Pancreas (tissue), 10 donors: Measurements from ENCODE around the gene CABYR. TPM values are rescaled to one million over a fixed set of nuclear protein-coding genes. Genes with fewer than 3 reads are reported as not detected.
"Not testable (repeated sequence)": the region's sequence is repeated elsewhere in the genome, so short reads cannot be mapped to it uniquely, and the experiment has no call there.

Source experiments
- ATAC-seq, 4 donors: fragments of 200-7000 bp; cut with Tn5 transposase; one replicate each; pipeline versions ENCODE4 v1.8.0 to v1.9.1; 2020; ENCODE audit warnings: mild to moderate bottlenecking in 4 of 4, moderate library complexity in 4 of 4
- DNase-seq, 6 donors: peaks; one replicate each; pipeline ENCODE4 v3.0.0-alpha.2; 2020
- FAIRE-seq: peaks from 2 replicates; lab custom pipeline; 2012; peaks lifted over from hg19 to GRCh38; lab: Jason Lieb, UNC
- H3K27ac ChIP-seq, 4 donors: fragments of 200-600 bp; sonication (generic); 1 replicate in 3 of 4; 2 replicates in 1 of 4; pipeline versions ENCODE4 v1.5.0 to v1.8.0; 2020
- H3K27me3 ChIP-seq, 4 donors: fragments of 200-600 bp; one replicate each; pipeline ENCODE4 v1.8.0; 2021
- H3K36me3 ChIP-seq, 3 donors: fragments of 200-600 bp; sonication (generic) in 1 of 3; one replicate each; pipeline versions ENCODE4 v1.5.0 to v1.8.0; 2020 to 2021
- H3K4me1 ChIP-seq, 3 donors: fragments of 200-600 bp; one replicate each; pipeline ENCODE4 v1.8.0; 2021
- H3K4me3 ChIP-seq, 4 donors: fragments of 200-600 bp; sonication (generic) in 2 of 4; one replicate each; pipeline versions ENCODE4 v1.5.0 to v1.8.0; 2020 to 2021
- H3K9me3 ChIP-seq, 4 donors: fragments of 200-600 bp; one replicate each; pipeline ENCODE4 v1.8.0; 2021
- CTCF ChIP-seq, 4 donors: fragments of 200-600 bp; sonication (generic) in 3 of 4; IDR thresholded peaks; one replicate each; pipeline versions ENCODE4 v1.5.0 to v1.8.0; 2021; ENCODE audit warnings: antibody characterized with exemption in 4 of 4
- WGBS, 2 donors: extraction: QIAGEN DNeasy Blood & Tissue Kit; methylation state at CpG; one replicate each; pipeline ENCODE4 v1.1.7; 2013; 5-methylcytosine and 5-hydroxymethylcytosine counted together
- intact Hi-C, 3 donors: fragments of 100-400 bp; cut with DNase I; formaldehyde crosslinking; loops; one replicate each; pipeline versions ENCODE4 v1.11.1 to v1.14.2; 2022
- polyA plus RNA-seq, 2 donors: library from polyadenylated mRNA; stranded (reverse); fragments of 200-250 nt; gene quantifications; one replicate each; pipeline ENCODE4 v1.2.3, GENCODE V29; 2013
- total RNA-seq, 6 donors: library from RNA; stranded (reverse); fragmentation: NEBNext Ultra II Directional in 4 of 6; extraction: Animal tissue kit (Norgen Biotek cat#: 25700) in 4 of 6; gene quantifications; one replicate each; pipeline versions ENCODE4 v1.2.1 to v1.2.4, GENCODE V29; 2021 to 2023
- donor health status: healthy with polysubstance abuse.
- donor health status: DM: no; HTN: no; CAD: no; lungs with moderate emphysema.
- donor health status: DM: no; HTN: no; CAD: no.
- donor health status: control.
- donor health status: control.
- donor health status: Bipolar disorder and iron deficiency.
- donor health status: DM: yes; HTN: yes; CAD: no.
- donor health status: DM: no; HTN: no; CAD: no.
- donor health status: DM: no; HTN: no; CAD: no.
- donor health status: DM: yes; HTN: yes; CAD: no.

CABYR gene
- total and polyA plus RNA-seq, 8 donors: 0.20 to 0.78 (median 0.25) TPM; not detected in 1

GRCh38 chr18:24138409-24138788, 463 bp upstream of the CABYR start:
- ATAC-seq (peak; percentile 22 to 40 (median 38)), FAIRE-seq (no peak), DNase-seq (no peak)
- no peaks in the 10 kb centered on the region for H3K4me1 ChIP-seq
- no peaks in the 10 kb centered on the region for H3K9me3 ChIP-seq
- TF ChIP-seq CTCF (IDR thresholded peaks at IDR 0.05): no peak
- H3K4me3 ChIP-seq: peak overlapping the region; percentile 20 to 55 (median 42)
- H3K27ac ChIP-seq: peak overlapping the region in 1 of 4 donors; percentile 25
- intact Hi-C loops: no loop called here
- no peaks in the 10 kb centered on the region for H3K36me3 ChIP-seq
- no peaks in the 10 kb centered on the region for H3K27me3 ChIP-seq
- 31 to 34% methylated on average over 7 of the region's 7 CpGs for WGBS, 2 donors

- no peaks in the 10 kb centered on the region for H3K9me3 ChIP-seq
- intact Hi-C loops: no loop called here
- DNase-seq: no peak
- FAIRE-seq: no peak
- WGBS, 2 donors: 93 to 95% methylated on average over 2 of the region's 2 CpGs
- H3K36me3 ChIP-seq: no peaks in the 10 kb centered on the region
- H3K27ac ChIP-seq: no peak overlapping the region
- H3K4me3 ChIP-seq: no peak overlapping the region
- H3K4me1 ChIP-seq: no peaks in the 10 kb centered on the region
- H3K27me3 ChIP-seq: no peaks in the 10 kb centered on the region
- no peak for ATAC-seq
- TF ChIP-seq CTCF (IDR thresholded peaks at IDR 0.05): no peak
Measured at GRCh38 chr18:24140697-24141096, 1.8 kb downstream of the CABYR start.

GRCh38 chr18:24142376-24142775, 3.5 kb downstream of the CABYR start:
- H3K4me1 ChIP-seq: no peaks in the 10 kb centered on the region
- H3K4me3 ChIP-seq: no peak overlapping the region
- intact Hi-C loops: no loop called here
- no peaks in the 10 kb centered on the region for H3K9me3 ChIP-seq
- DNase-seq (no peak), ATAC-seq (no peak), FAIRE-seq (no peak)
- TF ChIP-seq CTCF (IDR thresholded peaks at IDR 0.05): no peak
- H3K27me3 ChIP-seq: no peaks in the 10 kb centered on the region
- no peak overlapping the region for H3K27ac ChIP-seq
- no peaks in the 10 kb centered on the region for H3K36me3 ChIP-seq

GRCh38 chr18:24149591-24149990, 10.7 kb downstream of the CABYR start:
- H3K4me1 ChIP-seq, H3K36me3 ChIP-seq, H3K9me3 ChIP-seq, FAIRE-seq, ATAC-seq, intact Hi-C loops, H3K27ac ChIP-seq, H3K27me3 ChIP-seq, H3K4me3 ChIP-seq: not testable (repeated sequence)
- 95 to 96% methylated on average over 20 to 28 of the region's 28 CpGs for WGBS, 2 donors
- peak in 1 of 6 donors; percentile 55 for DNase-seq

- 91 to 93% methylated on average over 3 of the region's 3 CpGs for WGBS, 2 donors
- H3K4me1 ChIP-seq: no peaks in the 10 kb centered on the region
- no peak for FAIRE-seq
Measured at GRCh38 chr18:24153397-24153796, 14.5 kb downstream of the CABYR start.

More at GRCh38 chr18:24153397-24153796, 14.5 kb downstream of the CABYR start:
- no peak for DNase-seq
- no peak for TF ChIP-seq CTCF (IDR thresholded peaks at IDR 0.05)
- intact Hi-C loops: no loop called here
- no peaks in the 10 kb centered on the region for H3K27me3 ChIP-seq
- no peaks in the 10 kb centered on the region for H3K9me3 ChIP-seq
- H3K27ac ChIP-seq: no peak overlapping the region
- ATAC-seq: no peak
- no peak overlapping the region for H3K4me3 ChIP-seq
- H3K36me3 ChIP-seq: no peaks in the 10 kb centered on the region
